GM06990 (cell line): ENCODE data around the gene ALDH6A1.

Experiments
- DNase-seq: peaks from one replicate; pipeline ENCODE4 v3.0.0-alpha.2; 2011; ENCODE audit not compliant: insufficient read length; ENCODE audit errors: extremely low read depth
- H3K27me3 ChIP-seq: replicated peaks from 2 replicates; pipeline ENCODE4 v1.6.0; 2011; ENCODE audit warnings: low read length; ENCODE audit not compliant: control insufficient read depth, insufficient read depth
- H3K36me3 ChIP-seq: 2 replicates; pipeline ENCODE4 v1.5.1; 2011; ENCODE audit warnings: low read length; ENCODE audit not compliant: control insufficient read depth, insufficient read depth
- H3K4me3 ChIP-seq: replicated peaks from 2 replicates; pipeline ENCODE4 v1.5.1; 2011; ENCODE audit warnings: low read depth, mild to moderate bottlenecking, control low read depth, low read length
- CTCF ChIP-seq: IDR thresholded peaks from 2 replicates; pipeline ENCODE4 v1.5.1; 2011; ENCODE audit warnings: low read length, control low read depth, mild to moderate bottlenecking, inconsistent platforms; ENCODE audit not compliant: insufficient read depth, poor library complexity, severe bottlenecking

Gene ALDH6A1

GRCh38 chr14:74014299-74014698 lies 70.0 kb downstream of the ALDH6A1 start:
- H3K36me3 ChIP-seq = no peaks in the 10 kb centered on the region; the same call in 1 of the 2 replicates
- no peak for DNase-seq
- no peaks in the 10 kb centered on the region for H3K27me3 ChIP-seq
- no peak overlapping the region for H3K4me3 ChIP-seq
- TF ChIP-seq CTCF = no peak

GRCh38 chr14:74008843-74009499 lies 75.3 kb downstream of the ALDH6A1 start:
- TF ChIP-seq CTCF = no peak
- no peak for DNase-seq
- Histone ChIP-seq H3K27me3 (no peaks in the 10 kb centered on the region), H3K4me3 (no peak overlapping the region), H3K36me3 (no peaks in the 10 kb centered on the region; the same call in 1 of the 2 replicates)
